ENCODE data around the gene SOAT2. TPM values are rescaled to one million over a fixed set of nuclear protein-coding genes. Genes with fewer than 3 reads are reported as not detected.

SOAT2 gene
- total RNA-seq, 1 donor from 2014 or later = not detected

- DNase-seq (ENCODE audit: low spot score) = peak; percentile 99
Measured at GRCh38 chr12:53079226-53080117, 23.8 kb upstream of the SOAT2 start, which contains the start of gene SPRYD3. TSS of gene SPRYD3 (minus strand) at chr12:53079390. CDS start at chr12:53079333, 57 bp downstream.

- no peak for DNase-seq (ENCODE audit: low spot score)
Measured at GRCh38 chr12:53082637-53083175, 20.6 kb upstream of the SOAT2 start.

GRCh38 chr12:53086361-53086760, 16.9 kb upstream of the SOAT2 start:
- DNase-seq (ENCODE audit: low spot score) = no peak

- DNase-seq (ENCODE audit: low spot score) = no peak
Measured at GRCh38 chr12:53090105-53090504, 13.2 kb upstream of the SOAT2 start.

GRCh38 chr12:53090554-53090953, 12.7 kb upstream of the SOAT2 start:
- DNase-seq (ENCODE audit: low spot score) = no peak

- peak; percentile 53 for DNase-seq (ENCODE audit: low spot score)
Measured at GRCh38 chr12:53091756-53092155, 11.5 kb upstream of the SOAT2 start.

GRCh38 chr12:53093777-53094393, 9.4 kb upstream of the SOAT2 start:
- DNase-seq (ENCODE audit: low spot score) = peak; percentile 65

- peak; percentile 47 for DNase-seq (ENCODE audit: low spot score)
Measured at GRCh38 chr12:53094394-53094787, 8.9 kb upstream of the SOAT2 start.

- peak; percentile 39 for DNase-seq (ENCODE audit: low spot score)
Measured at GRCh38 chr12:53094796-53095595, 8.3 kb upstream of the SOAT2 start.

- DNase-seq (ENCODE audit: low spot score) = peak; percentile 26
Measured at GRCh38 chr12:53095596-53095895, 7.7 kb upstream of the SOAT2 start.

GRCh38 chr12:53096089-53096741, 7.1 kb upstream of the SOAT2 start:
- peak; percentile 91 for DNase-seq (ENCODE audit: low spot score)

- peak; percentile 49 for DNase-seq (ENCODE audit: low spot score)
Measured at GRCh38 chr12:53096759-53097158, 6.5 kb upstream of the SOAT2 start.

- DNase-seq (ENCODE audit: low spot score) = peak; percentile 78
Measured at GRCh38 chr12:53097207-53097563, 6.1 kb upstream of the SOAT2 start.

GRCh38 chr12:53097564-53098353, 5.5 kb upstream of the SOAT2 start, which contains the start of gene IGFBP6:
TSS of gene IGFBP6 (plus strand) at chr12:53097667. CDS start at chr12:53097718, 51 bp downstream.
- peak; percentile 91 for DNase-seq (ENCODE audit: low spot score)

- DNase-seq (ENCODE audit: low spot score) = peak; percentile 84
Measured at GRCh38 chr12:53098354-53098981, 4.8 kb upstream of the SOAT2 start.

- peak; percentile 97 for DNase-seq (ENCODE audit: low spot score)
Measured at GRCh38 chr12:53099071-53099882, 4.0 kb upstream of the SOAT2 start.

GRCh38 chr12:53100466-53101151, 2.7 kb upstream of the SOAT2 start:
- peak; percentile 82 for DNase-seq (ENCODE audit: low spot score)

- peak; percentile 24 for DNase-seq (ENCODE audit: low spot score)
Measured at GRCh38 chr12:53101266-53101665, 2.0 kb upstream of the SOAT2 start.

Measured in mesenteric fat pad (tissue), 1 donor.